Thyroid gland (tissue), 4 donors: ENCODE measurements around the gene PGBD4. TPM values are rescaled to one million over a fixed set of nuclear protein-coding genes. Genes with fewer than 3 reads are reported as not detected.

ENCODE experiments used
- DNase-seq, 2 donors: peaks; one replicate each; pipeline ENCODE4 v3.0.0-alpha.2; 2019
- H3K27ac ChIP-seq, 3 donors: fragments of 200-600 bp; sonication (generic); 1 replicate in 2 of 3; 2 replicates in 1 of 3; pipeline ENCODE4 v1.5.1; 2016 to 2019; ENCODE audit warnings: mild to moderate bottlenecking in 1 of 3, moderate library complexity in 1 of 3
- H3K27me3 ChIP-seq: fragments of 200-600 bp; sonication (generic); one replicate; pipeline ENCODE4 v1.5.1; 2019
- H3K36me3 ChIP-seq, 2 donors: fragments of 200-600 bp; sonication (generic); one replicate each; pipeline ENCODE4 v1.5.1; 2016 to 2019
- H3K4me1 ChIP-seq, 2 donors: fragments of 200-600 bp; sonication (generic); one replicate each; pipeline ENCODE4 v1.5.1; 2017 to 2019
- H3K4me3 ChIP-seq, 3 donors: fragments of 200-600 bp; sonication (generic); replicated peaks in 1 of 3; 1 replicate in 2 of 3; 2 replicates in 1 of 3; pipeline ENCODE4 v1.5.1; 2016; ENCODE audit warnings: mild to moderate bottlenecking in 1 of 3
- H3K9me3 ChIP-seq: fragments of 200-600 bp; sonication (generic); one replicate; pipeline ENCODE4 v1.5.1; 2017
- CTCF ChIP-seq, 6 experiments: fragments of 200-600 bp in 3 of 6; fragments of 450-650 bp in 3 of 6; sonication (generic) in 3 of 6; IDR thresholded peaks; one replicate each; pipeline ENCODE4 v1.5.1; 2016 to 2019; ENCODE audit warnings: antibody characterized with exemption in 6 of 6, mild to moderate bottlenecking in 2 of 6, inconsistent platforms in 1 of 6, moderate library complexity in 1 of 6
- POLR2A ChIP-seq, 2 donors: fragments of 450-650 bp; IDR thresholded peaks; one replicate each; pipeline ENCODE4 v1.6.1; 2017; ENCODE audit warnings: antibody characterized with exemption in 2 of 2, mild to moderate bottlenecking in 2 of 2, moderate library complexity in 1 of 2
- WGBS, 2 donors: methylation state at CpG; one replicate each; pipeline ENCODE4 v1.1.5; 2017; 5-methylcytosine and 5-hydroxymethylcytosine counted together
- intact Hi-C: fragments of 100-400 bp; cut with DNase I; formaldehyde crosslinking; loops from one replicate; pipeline ENCODE4 v1.15.1; 2023
- total RNA-seq, 4 donors: library from RNA; depleted of rRNA; stranded (reverse); fragments of >200 nt; gene quantifications; one replicate each; pipeline ENCODE4 v1.2.3, GENCODE V29; 2016

The PGBD4 gene
- total RNA-seq, 4 donors from 2014 or later: 1.0 to 1.3 (median 1.2) TPM

DNA sequence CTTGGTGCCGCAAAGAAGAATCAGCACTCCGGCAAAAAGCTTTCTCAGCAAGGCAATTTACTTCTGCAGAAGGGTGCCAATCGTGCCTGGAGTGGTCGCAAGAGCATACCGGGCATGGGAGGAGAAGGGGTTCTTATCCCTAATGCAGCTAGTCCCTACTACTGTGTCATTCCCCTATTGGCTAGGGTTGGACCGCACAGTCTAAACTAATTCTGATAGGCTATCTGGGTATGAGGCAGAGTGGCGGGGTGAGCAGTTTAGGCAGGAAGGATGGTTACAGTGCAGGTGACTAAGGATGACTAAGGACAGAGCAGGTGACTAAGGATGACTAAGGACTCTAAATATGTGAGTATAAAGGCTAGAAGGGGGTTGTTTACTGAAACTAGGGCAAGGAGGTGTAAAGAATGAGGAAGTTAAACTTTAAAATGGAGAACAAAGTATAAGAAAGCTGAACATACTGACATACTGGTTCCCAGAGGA is 52.9 kb downstream of the PGBD4 start:
- intact Hi-C loops: no loop called here
- 92 to 98% methylated on average over 7 of the region's 7 CpGs for WGBS, 2 donors
- Histone ChIP-seq H3K4me3 (no peak overlapping the region), H3K36me3 (peaks cover 0 to 16% of the 10 kb centered on the region in 2 donors), H3K27me3 (no peaks in the 10 kb centered on the region), H3K4me1 (no peaks in the 10 kb centered on the region), H3K27ac (no peak overlapping the region), H3K9me3 (no peaks in the 10 kb centered on the region)
- TF ChIP-seq CTCF (IDR thresholded peaks at IDR 0.05) (no peak), POLR2A (IDR thresholded peaks at IDR 0.05) (no peak)
- no peak for DNase-seq

- H3K27ac ChIP-seq: no peak overlapping the region
- no peaks in the 10 kb centered on the region for H3K27me3 ChIP-seq
- intact Hi-C loops: no loop called here
- TF ChIP-seq POLR2A (IDR thresholded peaks at IDR 0.05) (no peak), CTCF (IDR thresholded peaks at IDR 0.05) (no peak)
- H3K9me3 ChIP-seq: no peaks in the 10 kb centered on the region
- WGBS, 2 donors: 89 to 98% methylated on average over 7 of the region's 7 CpGs
- no peaks in the 10 kb centered on the region for H3K4me1 ChIP-seq
- peaks cover 1 to 16% of the 10 kb centered on the region in 2 donors for H3K36me3 ChIP-seq
- no peak overlapping the region for H3K4me3 ChIP-seq
- no peak for DNase-seq
Measured at GRCh38 chr15:34155859-34156258, 54.0 kb downstream of the PGBD4 start.

Other genes starting within 250 kb of the PGBD4 start
- gene CHRM5, start 133.6 kb upstream of the PGBD4 start, total RNA-seq: not detected
- gene AVEN, start 62.9 kb upstream of the PGBD4 start, total RNA-seq: 10 to 100 TPM in 2 of 4 donors, 1 to 10 TPM in 2; 7.7 to 12.9 (median 10.1) TPM
- gene EMC7, start 221 bp upstream of the PGBD4 start, total RNA-seq: 10 to 100 TPM; 40.9 to 54.3 (median 50.5) TPM
- 10 to 100 TPM; 39.8 to 66.6 (median 50.5) TPM for gene KATNBL1, start 108.0 kb downstream of the PGBD4 start, total RNA-seq
- 100 to 1,000 TPM; 123 to 224 (median 171) TPM for gene EMC4, start 122.9 kb downstream of the PGBD4 start, total RNA-seq
- gene SLC12A6, start 235.7 kb downstream of the PGBD4 start, total RNA-seq: 10 to 100 TPM; 32.6 to 47.8 (median 42.1) TPM
- gene NOP10, start 241.1 kb downstream of the PGBD4 start, total RNA-seq: 100 to 1,000 TPM in 3 of 4 donors, 10 to 100 TPM in 1; 62.6 to 164 (median 142) TPM
- under 1 TPM in 1 of 4 donors, not detected in 3; 0.13 TPM for gene NUTM1, start 241.2 kb downstream of the PGBD4 start, total RNA-seq